ENCODE data around the gene PM20D2.
"Not testable (repeated sequence)": the region's sequence is repeated elsewhere in the genome, so short reads cannot be mapped to it uniquely, and the experiment has no call there.

GRCh38 chr6:89128256-89128671 is 17.6 kb upstream of the PM20D2 start:
- not testable (repeated sequence) for TF ChIP-seq CTCF, POLR2A (IDR thresholded peaks at IDR 0.05)

Data from breast epithelium (tissue), 3 donors.